ENCODE measurements around the gene ABCG4. TPM values are rescaled to one million over a fixed set of nuclear protein-coding genes. Genes with fewer than 3 reads are reported as not detected.

Gene ABCG4
- polyA plus RNA-seq, 1 donor from 2014 or later = 1.5 TPM

DNA sequence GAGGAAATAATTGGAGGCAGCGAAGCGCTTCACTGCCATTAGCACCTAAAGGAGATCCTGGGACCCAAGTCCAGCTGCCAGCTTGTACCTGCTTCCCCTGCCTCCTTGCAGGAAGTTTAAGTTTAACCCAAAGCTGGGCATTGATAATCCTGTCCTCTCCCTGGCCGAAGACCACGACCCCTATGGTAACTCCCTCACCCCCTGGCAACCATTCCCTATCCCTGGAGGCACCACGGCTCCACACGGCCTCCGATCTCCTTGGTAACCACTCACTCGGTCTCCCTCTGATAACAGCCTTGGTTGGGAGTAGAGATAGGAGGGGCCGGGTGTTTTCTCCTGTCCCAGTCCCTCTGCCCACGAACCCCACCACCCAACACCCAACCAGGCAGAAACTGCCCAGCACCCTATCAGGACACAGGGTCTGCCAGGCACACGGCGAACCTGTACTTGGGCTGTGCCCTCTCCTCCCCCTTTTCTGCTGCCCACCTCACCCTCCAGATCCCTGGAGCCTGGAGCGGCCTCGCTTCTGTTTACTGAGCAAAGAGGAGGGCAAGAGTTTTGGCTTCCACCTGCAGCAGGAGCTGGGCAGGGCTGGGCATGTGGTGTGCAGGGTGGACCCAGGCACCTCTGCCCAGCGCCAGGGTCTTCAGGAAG lies 37.3 kb downstream of the ABCG4 start:
- Histone ChIP-seq H3K9me3 (ENCODE audit: low read length) (no peaks in the 10 kb centered on the region), H3K79me2 (replicated peaks; ENCODE audit: insufficient read depth, low read length) (no peaks in the 10 kb centered on the region), H3K4me2 (ENCODE audit: low read length) (no peak overlapping the region), H3K9ac (ENCODE audit: low read length) (no peak overlapping the region), H3K4me3 (ENCODE audit: low read length) (no peak overlapping the region), H3K36me3 (ENCODE audit: insufficient read depth, low read length) (no peaks in the 10 kb centered on the region), H3F3A (ENCODE audit: insufficient read depth, low read length, poor library complexity, severe bottlenecking) (no peaks in the 10 kb centered on the region), H4K20me1 (ENCODE audit: insufficient read depth) (no peaks in the 10 kb centered on the region), H2AFZ (ENCODE audit: low read depth, low read length) (no peak overlapping the region), H3K27ac (ENCODE audit: low read length) (no peak overlapping the region), H3K9me2 (ENCODE audit: insufficient read depth, low read length) (no peaks in the 10 kb centered on the region), H3K27me3 (ENCODE audit: insufficient read depth, low read depth, low read length) (no peaks in the 10 kb centered on the region)
- TF ChIP-seq, protein P1, sequence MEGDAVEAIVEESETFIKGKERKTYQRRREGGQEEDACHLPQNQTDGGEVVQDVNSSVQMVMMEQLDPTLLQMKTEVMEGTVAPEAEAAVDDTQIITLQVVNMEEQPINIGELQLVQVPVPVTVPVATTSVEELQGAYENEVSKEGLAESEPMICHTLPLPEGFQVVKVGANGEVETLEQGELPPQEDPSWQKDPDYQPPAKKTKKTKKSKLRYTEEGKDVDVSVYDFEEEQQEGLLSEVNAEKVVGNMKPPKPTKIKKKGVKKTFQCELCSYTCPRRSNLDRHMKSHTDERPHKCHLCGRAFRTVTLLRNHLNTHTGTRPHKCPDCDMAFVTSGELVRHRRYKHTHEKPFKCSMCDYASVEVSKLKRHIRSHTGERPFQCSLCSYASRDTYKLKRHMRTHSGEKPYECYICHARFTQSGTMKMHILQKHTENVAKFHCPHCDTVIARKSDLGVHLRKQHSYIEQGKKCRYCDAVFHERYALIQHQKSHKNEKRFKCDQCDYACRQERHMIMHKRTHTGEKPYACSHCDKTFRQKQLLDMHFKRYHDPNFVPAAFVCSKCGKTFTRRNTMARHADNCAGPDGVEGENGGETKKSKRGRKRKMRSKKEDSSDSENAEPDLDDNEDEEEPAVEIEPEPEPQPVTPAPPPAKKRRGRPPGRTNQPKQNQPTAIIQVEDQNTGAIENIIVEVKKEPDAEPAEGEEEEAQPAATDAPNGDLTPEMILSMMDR (IDR thresholded peaks at IDR 0.05; ENCODE audit: poor library complexity, severe bottlenecking) = no peak
- TF ChIP-seq MXI1 (conservative IDR thresholded peaks at IDR 0.05; ENCODE audit: poor library complexity, severe bottlenecking) = no peak

DNA sequence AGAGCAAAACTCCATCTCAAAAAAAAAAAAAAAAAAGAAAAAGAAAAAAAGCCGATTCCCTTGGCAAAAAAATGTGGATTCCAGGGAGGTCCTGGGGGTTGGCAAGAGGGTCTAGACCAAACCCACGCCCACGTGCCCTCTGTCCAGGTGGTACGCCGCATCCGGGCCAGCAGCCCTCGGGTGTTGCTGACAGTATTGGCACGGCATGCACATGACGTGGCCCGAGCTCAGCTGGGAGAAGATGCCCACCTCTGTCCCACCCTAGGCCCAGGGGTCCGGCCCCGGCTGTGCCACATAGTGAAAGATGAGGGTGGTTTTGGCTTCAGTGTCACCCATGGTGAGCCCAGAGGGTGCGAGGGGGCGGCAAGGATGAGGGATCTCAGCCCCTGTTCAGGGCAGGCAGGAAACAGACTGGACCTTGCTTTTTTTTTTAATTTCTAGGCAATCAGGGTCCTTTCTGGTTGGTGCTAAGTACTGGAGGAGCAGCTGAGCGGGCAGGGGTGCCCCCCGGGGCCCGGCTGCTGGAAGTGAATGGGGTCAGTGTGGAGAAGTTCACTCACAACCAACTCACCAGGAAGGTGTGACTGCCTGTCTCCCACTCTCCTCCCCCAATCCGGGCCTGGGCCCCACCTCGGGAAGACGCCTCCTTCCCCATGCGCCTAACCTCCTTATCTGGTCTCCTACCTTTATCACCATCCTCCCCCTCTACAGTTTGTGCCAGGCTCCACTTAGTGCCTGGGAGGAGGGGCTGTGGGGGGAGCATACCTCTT lies 38.5 kb downstream of the ABCG4 start:
- H3K27ac ChIP-seq (ENCODE audit: low read length) = no peak overlapping the region
- H3K36me3 ChIP-seq (ENCODE audit: insufficient read depth, low read length) = no peaks in the 10 kb centered on the region
- no peaks in the 10 kb centered on the region for H3F3A ChIP-seq (ENCODE audit: insufficient read depth, low read length, poor library complexity, severe bottlenecking)
- TF ChIP-seq RAD21 (conservative IDR thresholded peaks at IDR 0.05) (no peak), SMC3 (conservative IDR thresholded peaks at IDR 0.05; ENCODE audit: poor library complexity) (no peak), EP300 (conservative IDR thresholded peaks at IDR 0.05; ENCODE audit: poor library complexity, severe bottlenecking) (no peak)
- TF ChIP-seq, protein P1 (IDR thresholded peaks at IDR 0.05; ENCODE audit: poor library complexity, severe bottlenecking) = no peak
- no peak overlapping the region for H3K4me3 ChIP-seq (ENCODE audit: low read length)
- H3K9me2 ChIP-seq (ENCODE audit: insufficient read depth, low read length) = no peaks in the 10 kb centered on the region
- no peak overlapping the region for H3K4me2 ChIP-seq (ENCODE audit: low read length)
- no peak overlapping the region for H2AFZ ChIP-seq (ENCODE audit: low read depth, low read length)
- no peak overlapping the region for H3K9ac ChIP-seq (ENCODE audit: low read length)
- no peaks in the 10 kb centered on the region for H4K20me1 ChIP-seq (ENCODE audit: insufficient read depth)
- no peaks in the 10 kb centered on the region for H3K27me3 ChIP-seq (ENCODE audit: insufficient read depth, low read depth, low read length)
- no peaks in the 10 kb centered on the region for H3K79me2 ChIP-seq (replicated peaks; ENCODE audit: insufficient read depth, low read length)
- H3K9me3 ChIP-seq (ENCODE audit: low read length) = no peaks in the 10 kb centered on the region

DNA sequence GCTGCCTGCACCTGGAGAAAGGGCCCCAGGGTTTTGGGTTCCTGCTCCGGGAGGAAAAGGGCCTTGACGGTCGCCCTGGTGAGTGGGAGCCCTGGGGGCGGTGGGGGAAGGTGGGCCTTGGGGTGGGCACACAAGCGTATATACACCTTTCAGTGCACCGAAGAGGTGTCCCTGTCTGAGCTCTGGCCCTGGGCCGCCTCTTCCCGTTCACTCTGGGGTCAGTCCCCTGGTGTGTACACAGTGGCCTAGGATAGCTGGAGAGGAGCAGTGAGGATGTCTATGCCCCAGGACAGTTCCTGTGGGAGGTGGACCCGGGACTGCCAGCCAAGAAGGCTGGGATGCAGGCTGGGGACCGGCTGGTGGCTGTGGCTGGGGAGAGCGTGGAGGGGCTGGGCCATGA lies 39.2 kb downstream of the ABCG4 start:
- Histone ChIP-seq H4K20me1 (ENCODE audit: insufficient read depth) (no peaks in the 10 kb centered on the region), H3K9ac (ENCODE audit: low read length) (no peak overlapping the region), H3K4me2 (ENCODE audit: low read length) (no peak overlapping the region), H3F3A (ENCODE audit: insufficient read depth, low read length, poor library complexity, severe bottlenecking) (no peaks in the 10 kb centered on the region), H3K27me3 (ENCODE audit: insufficient read depth, low read depth, low read length) (no peaks in the 10 kb centered on the region), H3K9me2 (ENCODE audit: insufficient read depth, low read length) (no peaks in the 10 kb centered on the region), H3K4me3 (ENCODE audit: low read length) (no peak overlapping the region), H2AFZ (ENCODE audit: low read depth, low read length) (no peak overlapping the region), H3K79me2 (replicated peaks; ENCODE audit: insufficient read depth, low read length) (no peaks in the 10 kb centered on the region), H3K27ac (ENCODE audit: low read length) (no peak overlapping the region), H3K36me3 (ENCODE audit: insufficient read depth, low read length) (no peaks in the 10 kb centered on the region), H3K9me3 (ENCODE audit: low read length) (no peaks in the 10 kb centered on the region)
- TF ChIP-seq MXI1 (conservative IDR thresholded peaks at IDR 0.05; ENCODE audit: poor library complexity, severe bottlenecking) (no peak), POLR2AphosphoS5 (IDR thresholded peaks at IDR 0.05) (no peak), RAD21 (conservative IDR thresholded peaks at IDR 0.05) (no peak), EZH2 (IDR thresholded peaks at IDR 0.05; ENCODE audit: borderline replicate concordance, insufficient read depth, low read length, poor library complexity, severe bottlenecking) (no peak), SMC3 (conservative IDR thresholded peaks at IDR 0.05; ENCODE audit: poor library complexity) (no peak), TAF1 (IDR thresholded peaks at IDR 0.05; ENCODE audit: low read depth) (no peak), EP300 (conservative IDR thresholded peaks at IDR 0.05; ENCODE audit: poor library complexity, severe bottlenecking) (no peak)
- TF ChIP-seq, protein P2, sequence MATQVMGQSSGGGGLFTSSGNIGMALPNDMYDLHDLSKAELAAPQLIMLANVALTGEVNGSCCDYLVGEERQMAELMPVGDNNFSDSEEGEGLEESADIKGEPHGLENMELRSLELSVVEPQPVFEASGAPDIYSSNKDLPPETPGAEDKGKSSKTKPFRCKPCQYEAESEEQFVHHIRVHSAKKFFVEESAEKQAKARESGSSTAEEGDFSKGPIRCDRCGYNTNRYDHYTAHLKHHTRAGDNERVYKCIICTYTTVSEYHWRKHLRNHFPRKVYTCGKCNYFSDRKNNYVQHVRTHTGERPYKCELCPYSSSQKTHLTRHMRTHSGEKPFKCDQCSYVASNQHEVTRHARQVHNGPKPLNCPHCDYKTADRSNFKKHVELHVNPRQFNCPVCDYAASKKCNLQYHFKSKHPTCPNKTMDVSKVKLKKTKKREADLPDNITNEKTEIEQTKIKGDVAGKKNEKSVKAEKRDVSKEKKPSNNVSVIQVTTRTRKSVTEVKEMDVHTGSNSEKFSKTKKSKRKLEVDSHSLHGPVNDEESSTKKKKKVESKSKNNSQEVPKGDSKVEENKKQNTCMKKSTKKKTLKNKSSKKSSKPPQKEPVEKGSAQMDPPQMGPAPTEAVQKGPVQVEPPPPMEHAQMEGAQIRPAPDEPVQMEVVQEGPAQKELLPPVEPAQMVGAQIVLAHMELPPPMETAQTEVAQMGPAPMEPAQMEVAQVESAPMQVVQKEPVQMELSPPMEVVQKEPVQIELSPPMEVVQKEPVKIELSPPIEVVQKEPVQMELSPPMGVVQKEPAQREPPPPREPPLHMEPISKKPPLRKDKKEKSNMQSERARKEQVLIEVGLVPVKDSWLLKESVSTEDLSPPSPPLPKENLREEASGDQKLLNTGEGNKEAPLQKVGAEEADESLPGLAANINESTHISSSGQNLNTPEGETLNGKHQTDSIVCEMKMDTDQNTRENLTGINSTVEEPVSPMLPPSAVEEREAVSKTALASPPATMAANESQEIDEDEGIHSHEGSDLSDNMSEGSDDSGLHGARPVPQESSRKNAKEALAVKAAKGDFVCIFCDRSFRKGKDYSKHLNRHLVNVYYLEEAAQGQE (IDR thresholded peaks at IDR 0.05; ENCODE audit: borderline replicate concordance) = no peak
- TF ChIP-seq, protein P1 (IDR thresholded peaks at IDR 0.05; ENCODE audit: poor library complexity, severe bottlenecking) = no peak

Data from neural cell (in vitro differentiated cells).